Transverse colon (tissue), 4 donors: ENCODE data around the gene PIEZO1. TPM values are rescaled to one million over a fixed set of nuclear protein-coding genes. Genes with fewer than 3 reads are reported as not detected.

Source experiments
- DNase-seq: peaks from one replicate; pipeline ENCODE4 v3.0.0-alpha.2; 2019
- H3K27ac ChIP-seq, 4 donors: fragments of 200-600 bp; sonication (generic); 2 replicates each; pipeline ENCODE4 v1.5.1; 2016 to 2018; ENCODE audit warnings: inconsistent platforms in 4 of 4
- H3K27me3 ChIP-seq: fragments of 200-600 bp; sonication (generic); 2 replicates; pipeline ENCODE4 v1.5.1; 2017; ENCODE audit warnings: inconsistent platforms
- H3K36me3 ChIP-seq, 4 donors: fragments of 200-600 bp; sonication (generic); 2 replicates each; pipeline ENCODE4 v1.5.1; 2017 to 2019; ENCODE audit warnings: inconsistent platforms in 4 of 4
- H3K4me1 ChIP-seq, 4 donors: fragments of 200-600 bp; sonication (generic); 2 replicates each; pipeline ENCODE4 v1.5.1; 2017 to 2020; ENCODE audit warnings: inconsistent platforms in 4 of 4
- H3K4me3 ChIP-seq, 4 donors: fragments of 200-600 bp; sonication (generic); 1 replicate in 1 of 4; 2 replicates in 3 of 4; pipeline versions ENCODE4 v1.5.1 to v1.6.1; 2017 to 2019; ENCODE audit warnings: inconsistent platforms in 4 of 4
- H3K9me3 ChIP-seq, 2 donors: fragments of 200-600 bp; sonication (generic); 2 replicates each; pipeline ENCODE4 v1.5.1; 2017 to 2019; ENCODE audit warnings: inconsistent platforms in 2 of 2
- CTCF ChIP-seq, 5 experiments: fragments of 200-600 bp in 3 of 5; fragments of 450-650 bp in 2 of 5; sonication (generic) in 3 of 5; IDR thresholded peaks; 1 replicate in 2 of 5; 2 replicates in 3 of 5; pipeline ENCODE4 v1.5.1; 2016 to 2017; ENCODE audit warnings: antibody characterized with exemption in 5 of 5, inconsistent platforms in 3 of 5, mild to moderate bottlenecking in 2 of 5, moderate library complexity in 1 of 5
- EP300 ChIP-seq: sonication (generic); formaldehyde crosslinking; IDR thresholded peaks from one replicate; pipeline ENCODE4 v1.6.1; 2017; ENCODE audit warnings: antibody characterized with exemption, low read depth
- POLR2A ChIP-seq: fragments of 450-650 bp; IDR thresholded peaks from one replicate; pipeline ENCODE4 v1.6.1; 2016; ENCODE audit warnings: antibody characterized with exemption, mild to moderate bottlenecking, moderate library complexity
- POLR2AphosphoS5 ChIP-seq, 3 donors: sonication (generic); formaldehyde crosslinking; IDR thresholded peaks; one replicate each; pipeline ENCODE4 v1.6.1; 2016; ENCODE audit warnings: antibody characterized with exemption in 3 of 3
- WGBS, 2 donors: methylation state at CpG; one replicate each; pipeline ENCODE4 v1.1.5; 2018; ENCODE audit warnings: low coverage in 1 of 2; 5-methylcytosine and 5-hydroxymethylcytosine counted together
- in situ Hi-C, 4 donors: fragments of 200-750 bp; cut with MboI; loops; one replicate each; pipeline versions ENCODE4 v1.15.0 to v1.15.1; 2017; ENCODE audit warnings: low sequenced_read_pairs in 3 of 4, low pct_ligation_motif_present in 1 of 4, low pct_unique_long_range_greater_than_20kb in 1 of 4
- intact Hi-C: fragments of 100-400 bp; cut with DNase I; formaldehyde crosslinking; loops from one replicate; pipeline ENCODE4 v1.15.1; 2023; ENCODE audit warnings: low total_unique reads
- total RNA-seq, 4 donors: library from RNA; depleted of rRNA; stranded (reverse); fragments of >200 nt; gene quantifications; one replicate each; pipeline ENCODE4 v1.1.0, GENCODE V29; 2016

PIEZO1 gene
- total RNA-seq, 4 donors from 2014 or later: 133 to 546 (median 179) TPM

- Histone ChIP-seq H3K4me1 (peaks cover 0 to 14% (median 12%) of the 10 kb centered on the region in 4 donors), H3K36me3 (no peaks in the 10 kb centered on the region), H3K27me3 (peaks cover under 1% of the 10 kb centered on the region), H3K4me3 (no peak overlapping the region), H3K9me3 (no peaks in the 10 kb centered on the region), H3K27ac (no peak overlapping the region)
- intact Hi-C loops: no loop called here
- in situ Hi-C loops: no loop called here
- TF ChIP-seq EP300 (no peak), POLR2AphosphoS5 (IDR thresholded peaks at IDR 0.05) (no peak), POLR2A (no peak), CTCF (IDR thresholded peaks at IDR 0.05) (no peak)
- DNase-seq: no peak
Measured at GRCh38 chr16:88798772-88799455, 13.9 kb upstream of the PIEZO1 start.

GRCh38 chr16:88798073-88798472 is 13.1 kb upstream of the PIEZO1 start:
- intact Hi-C loops (no loop called here), in situ Hi-C loops (no loop called here)
- Histone ChIP-seq H3K9me3 (no peaks in the 10 kb centered on the region), H3K27ac (no peak overlapping the region), H3K27me3 (peaks cover 9% of the 10 kb centered on the region), H3K4me1 (peaks cover 0 to 20% (median 14%) of the 10 kb centered on the region in 4 donors), H3K36me3 (no peaks in the 10 kb centered on the region), H3K4me3 (no peak overlapping the region)
- TF ChIP-seq POLR2AphosphoS5 (IDR thresholded peaks at IDR 0.05) (no peak), POLR2A (no peak), EP300 (no peak), CTCF (IDR thresholded peaks at IDR 0.05) (no peak)
- DNase-seq: no peak
- 73 to 89% methylated on average over 4 of the region's 4 CpGs for WGBS, 2 donors

- H3K9me3 ChIP-seq: no peaks in the 10 kb centered on the region
- 77% methylated on average over 4 of the region's 4 CpGs; no CpG with 5 or more reads in 1 of the 2 donors for WGBS, 2 donors
- intact Hi-C loops: no loop called here
- peaks cover 0 to 12% (median 5%) of the 10 kb centered on the region in 4 donors for H3K4me1 ChIP-seq
- no peak for DNase-seq
- peaks cover 12% of the 10 kb centered on the region for H3K27me3 ChIP-seq
- H3K4me3 ChIP-seq: no peak overlapping the region
- in situ Hi-C loops: no loop called here
- no peak overlapping the region for H3K27ac ChIP-seq
- no peaks in the 10 kb centered on the region for H3K36me3 ChIP-seq
- TF ChIP-seq EP300: no peak
- TF ChIP-seq CTCF (IDR thresholded peaks at IDR 0.05): no peak
- no peak for TF ChIP-seq POLR2A
- no peak for TF ChIP-seq POLR2AphosphoS5 (IDR thresholded peaks at IDR 0.05)
Measured at GRCh38 chr16:88796278-88796677, 11.3 kb upstream of the PIEZO1 start.

- 54 to 61% methylated on average over 7 to 26 of the region's 35 CpGs for WGBS, 2 donors
- no peaks in the 10 kb centered on the region for H3K36me3 ChIP-seq
- DNase-seq: no peak
- no peaks in the 10 kb centered on the region for H3K9me3 ChIP-seq
- intact Hi-C loops: no loop called here
- peaks cover 12% of the 10 kb centered on the region for H3K27me3 ChIP-seq
- no peak overlapping the region for H3K27ac ChIP-seq
- no peak overlapping the region for H3K4me3 ChIP-seq
- TF ChIP-seq POLR2AphosphoS5 (IDR thresholded peaks at IDR 0.05) (no peak), CTCF (IDR thresholded peaks at IDR 0.05) (no peak), EP300 (no peak), POLR2A (no peak)
- in situ Hi-C loops: no loop called here
- peaks cover 0 to 19% (median 5%) of the 10 kb centered on the region in 4 donors for H3K4me1 ChIP-seq
Measured at GRCh38 chr16:88793251-88793954, 8.4 kb upstream of the PIEZO1 start.
